HG02870 (cell line): ENCODE results near the gene TIGD3.

Experiments used
- ATAC-seq: cut with Tn5 transposase; IDR thresholded peaks from one replicate; pipeline ENCODE4 v1.9.1; 2021; ENCODE audit warnings: mild to moderate bottlenecking, moderate library complexity; ENCODE audit not compliant: unreplicated experiment

TIGD3 gene

GRCh38 chr11:65404638-65405339 is 50.2 kb downstream of the TIGD3 start:
- ATAC-seq, result no peak
